GM18505 (cell line): Measurements from ENCODE around the gene GDF7.

Experiments
- ATAC-seq: cut with Tn5 transposase; IDR thresholded peaks from one replicate; pipeline ENCODE4 v1.9.1; 2021; ENCODE audit not compliant: unreplicated experiment
- POLR2A ChIP-seq: IDR thresholded peaks from 4 replicates; pipeline ENCODE4 v1.6.1; 2011; ENCODE audit warnings: borderline replicate concordance; ENCODE audit not compliant: insufficient read depth, insufficient read length; ENCODE audit errors: extremely low read depth

GDF7 gene

DNA sequence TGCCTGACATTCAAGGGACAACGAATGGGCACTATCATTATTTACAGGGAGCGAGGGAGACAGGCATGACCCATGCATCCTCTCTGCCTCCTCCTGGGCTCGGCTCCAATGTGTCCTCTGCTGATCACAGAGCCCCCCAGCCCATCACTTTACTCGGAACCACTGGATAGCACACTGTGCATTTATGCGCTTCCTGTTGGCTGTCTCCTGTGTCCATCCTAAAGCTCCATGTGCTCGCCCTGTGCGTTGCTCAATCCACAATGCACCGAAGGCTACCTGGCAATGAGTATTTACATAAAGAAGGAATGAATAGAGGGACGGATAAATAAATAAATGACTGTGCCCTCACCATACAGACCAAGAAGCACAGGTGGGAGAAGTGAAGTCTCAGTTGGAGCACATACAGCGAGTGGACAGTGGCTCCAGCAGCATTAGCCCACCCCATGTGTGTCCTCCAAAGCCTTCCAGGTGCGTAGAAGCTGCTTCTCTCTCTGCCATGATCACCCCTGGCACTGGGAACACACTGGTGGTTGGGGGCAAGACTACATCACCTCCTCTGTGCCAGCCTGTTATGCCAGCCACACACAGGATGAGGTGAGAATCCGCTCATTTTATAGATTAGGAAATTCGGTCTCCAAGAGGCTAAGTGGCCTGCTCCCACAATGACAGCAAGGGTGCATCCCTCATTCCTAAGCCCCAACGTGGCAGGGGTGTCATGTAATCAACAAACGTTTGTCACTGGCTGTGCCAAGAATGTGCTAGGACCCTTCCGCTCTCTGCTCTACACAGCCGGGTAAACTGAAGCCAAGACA lies 2.3 kb upstream of the GDF7 start:
- no peak for ATAC-seq
- no peak for TF ChIP-seq POLR2A

- ATAC-seq, result no peak
- no peak for TF ChIP-seq POLR2A
Measured at GRCh38 chr2:20665243-20666004, 1.5 kb upstream of the GDF7 start.

- ATAC-seq, result peak; percentile 1
- TF ChIP-seq POLR2A, result no peak
Measured at GRCh38 chr2:20666005-20666303, 990 bp upstream of the GDF7 start.

DNA sequence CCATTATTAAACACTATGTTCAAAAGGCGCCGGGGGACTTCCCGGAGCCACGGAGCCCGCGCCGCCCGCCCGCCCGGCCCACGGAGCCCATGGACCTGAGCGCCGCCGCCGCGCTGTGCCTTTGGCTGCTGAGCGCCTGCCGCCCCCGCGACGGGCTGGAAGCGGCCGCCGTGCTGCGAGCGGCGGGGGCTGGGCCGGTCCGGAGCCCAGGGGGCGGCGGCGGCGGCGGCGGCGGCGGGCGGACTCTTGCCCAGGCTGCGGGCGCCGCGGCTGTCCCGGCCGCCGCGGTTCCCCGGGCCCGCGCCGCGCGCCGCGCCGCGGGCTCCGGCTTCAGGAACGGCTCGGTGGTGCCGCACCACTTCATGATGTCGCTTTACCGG lies 197 bp downstream of the GDF7 start:
- peak; percentile 35 for ATAC-seq
- no peak for TF ChIP-seq POLR2A

- ATAC-seq, result no peak
- no peak for TF ChIP-seq POLR2A
Measured at GRCh38 chr2:20667531-20668401, 822 bp downstream of the GDF7 start.

DNA sequence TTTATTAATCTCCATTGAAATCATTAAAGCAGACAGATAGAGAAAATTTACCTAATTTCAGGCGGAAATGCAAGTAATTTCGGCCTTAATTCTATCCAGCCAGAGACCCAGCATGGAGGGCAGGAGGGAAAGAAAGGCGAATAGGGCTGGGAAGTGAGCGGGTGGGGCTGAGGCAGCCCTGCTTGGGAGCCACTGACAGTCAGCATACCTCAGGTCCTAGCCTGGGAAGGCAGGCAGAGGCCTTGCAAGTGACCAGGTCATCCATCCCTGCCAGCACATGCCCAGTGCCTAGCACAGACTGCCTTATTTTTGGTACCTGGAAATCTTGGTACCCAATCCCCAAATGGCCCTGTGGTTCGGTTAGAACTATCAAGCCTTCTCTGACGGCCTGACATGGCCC lies 1.5 kb downstream of the GDF7 start:
- no peak for ATAC-seq
- no peak for TF ChIP-seq POLR2A

GRCh38 chr2:20668871-20669475 lies 2.0 kb downstream of the GDF7 start:
- no peak for TF ChIP-seq POLR2A
- no peak for ATAC-seq

DNA sequence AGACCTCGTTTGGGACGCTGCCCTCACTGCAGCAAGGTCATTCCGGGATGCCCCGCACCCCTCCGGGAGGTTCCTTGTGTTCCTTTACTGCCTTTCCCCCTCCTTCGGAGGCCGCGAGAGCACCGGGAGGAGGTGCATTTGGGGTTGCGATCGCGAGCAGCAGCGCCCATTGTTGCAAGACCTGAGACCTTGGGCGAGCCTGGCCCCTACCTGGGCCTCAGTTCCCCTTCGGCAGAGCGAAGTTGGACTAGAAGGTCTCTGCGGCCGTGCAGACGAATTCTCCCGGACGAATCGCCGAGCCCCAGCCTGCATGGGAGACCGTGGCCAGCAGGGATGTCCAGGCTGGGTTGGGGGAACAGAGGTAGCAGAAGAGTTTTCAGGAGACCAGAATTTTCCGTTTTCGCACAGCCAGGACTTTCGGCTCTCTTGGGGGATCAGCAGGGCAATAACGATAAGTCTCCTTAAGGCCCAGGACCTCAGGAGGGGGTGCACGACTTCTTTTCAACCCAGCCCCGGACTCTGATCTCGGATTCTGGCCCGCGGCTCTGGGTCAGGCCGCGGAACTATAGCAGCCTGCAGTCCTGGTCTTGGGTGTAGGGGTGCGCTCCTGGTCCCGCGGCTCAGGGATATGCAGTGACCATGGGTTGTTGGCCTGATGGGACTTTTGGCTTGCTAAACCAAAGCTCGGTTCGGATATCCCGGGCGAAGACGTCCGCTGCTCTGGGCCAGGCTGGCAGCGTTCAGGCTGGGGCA lies 2.8 kb downstream of the GDF7 start:
- ATAC-seq, result no peak
- no peak for TF ChIP-seq POLR2A

DNA sequence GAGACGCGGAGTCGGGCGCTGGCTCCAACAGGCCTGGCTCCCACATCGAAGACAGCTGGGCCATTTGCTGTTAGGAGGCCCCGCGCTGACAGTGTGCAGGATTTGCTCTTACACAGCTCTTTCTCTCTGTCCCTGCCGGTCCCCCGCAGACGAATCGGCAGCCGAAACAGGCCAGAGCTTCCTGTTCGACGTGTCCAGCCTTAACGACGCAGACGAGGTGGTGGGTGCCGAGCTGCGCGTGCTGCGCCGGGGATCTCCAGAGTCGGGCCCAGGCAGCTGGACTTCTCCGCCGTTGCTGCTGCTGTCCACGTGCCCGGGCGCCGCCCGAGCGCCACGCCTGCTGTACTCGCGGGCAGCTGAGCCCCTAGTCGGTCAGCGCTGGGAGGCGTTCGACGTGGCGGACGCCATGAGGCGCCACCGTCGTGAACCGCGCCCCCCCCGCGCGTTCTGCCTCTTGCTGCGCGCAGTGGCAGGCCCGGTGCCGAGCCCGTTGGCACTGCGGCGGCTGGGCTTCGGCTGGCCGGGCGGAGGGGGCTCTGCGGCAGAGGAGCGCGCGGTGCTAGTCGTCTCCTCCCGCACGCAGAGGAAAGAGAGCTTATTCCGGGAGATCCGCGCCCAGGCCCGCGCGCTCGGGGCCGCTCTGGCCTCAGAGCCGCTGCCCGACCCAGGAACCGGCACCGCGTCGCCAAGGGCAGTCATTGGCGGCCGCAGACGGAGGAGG lies 3.5 kb downstream of the GDF7 start:
- no peak for TF ChIP-seq POLR2A
- ATAC-seq, result no peak

- no peak for ATAC-seq
- TF ChIP-seq POLR2A, result no peak
Measured at GRCh38 chr2:20671036-20671735, 4.2 kb downstream of the GDF7 start.

DNA sequence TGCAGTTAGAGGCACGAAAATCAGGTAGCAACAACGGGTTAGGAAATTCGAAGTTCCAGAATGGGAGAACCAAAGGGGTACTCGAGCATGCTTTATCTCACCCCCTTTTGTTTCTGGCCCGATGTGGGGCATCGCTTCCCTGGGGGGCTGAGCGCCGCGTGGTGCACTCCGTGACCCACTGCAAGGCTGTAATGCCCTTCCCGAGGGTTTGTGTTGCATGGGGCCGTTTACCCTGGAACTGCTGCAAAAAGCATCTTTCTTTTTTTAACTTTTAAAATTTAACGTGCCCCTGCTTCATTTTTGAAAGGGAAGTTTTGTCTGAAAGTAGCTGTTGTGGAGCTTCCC lies 4.8 kb downstream of the GDF7 start:
- no peak for ATAC-seq
- TF ChIP-seq POLR2A, result no peak
